IMR-90 (cell line): Measurements from ENCODE around the gene FNTB. TPM values are rescaled to one million over a fixed set of nuclear protein-coding genes. Genes with fewer than 3 reads are reported as not detected.

ENCODE experiments used
- ATAC-seq: fragments of 200-7000 bp; cut with Tn5 transposase; 2 replicates; pipeline ENCODE4 v1.9.1; 2020; ENCODE audit warnings: low read depth, mild to moderate bottlenecking, moderate library complexity
- BruUV-seq: library from RNA; stranded (reverse); fragments of 400-500 nt; replicated peaks from 2 replicates; lab custom pipeline; 2021; lab: Mats Ljungman, UMichigan
- CTCF ChIA-PET: fragments of 300-600 bp; formaldehyde crosslinking; extraction: SDS; loops from one replicate; lab custom pipeline; 2021; ENCODE audit warnings: antibody characterized with exemption; lab: Yijun Ruan, JAX
- POLR2A ChIA-PET: fragments of 300-600 bp; sonication (Branson Sonifier 250); formaldehyde crosslinking; loops from one replicate; lab custom pipeline; 2022; ENCODE audit warnings: antibody characterized with exemption; ENCODE audit not compliant: unreplicated experiment; lab: Charles Lee
- DNase-seq: peaks from one replicate; pipeline ENCODE4 v3.0.0; 2013
- H2AFZ ChIP-seq: replicated peaks from 2 replicates; pipeline ENCODE3; 2013; ENCODE audit warnings: low read length, mild to moderate bottlenecking; ENCODE audit not compliant: poor library complexity
- H2AK5ac ChIP-seq: 2 replicates; pipeline ENCODE4 v1.6.1; 2013; ENCODE audit warnings: low read depth, low read length, inconsistent platforms
- H2AK9ac ChIP-seq: replicated peaks from 2 replicates; pipeline ENCODE3; 2013; ENCODE audit warnings: mild to moderate bottlenecking, low read depth, low read length, moderate library complexity; ENCODE audit not compliant: poor library complexity
- H2BK120ac ChIP-seq: 2 replicates; pipeline ENCODE4 v1.6.1; 2013; ENCODE audit warnings: low read depth, low read length, inconsistent platforms
- H2BK15ac ChIP-seq: 3 replicates; pipeline ENCODE4 v1.6.1; 2013; ENCODE audit warnings: low read depth, low read length, inconsistent platforms
- H2BK20ac ChIP-seq: 2 replicates; pipeline ENCODE4 v1.6.1; 2013; ENCODE audit warnings: low read depth, mild to moderate bottlenecking, inconsistent platforms, low read length, moderate library complexity
- H2BK5ac ChIP-seq: 2 replicates; pipeline ENCODE4 v1.6.1; 2013; ENCODE audit warnings: mild to moderate bottlenecking, low read depth, low read length, inconsistent platforms; ENCODE audit not compliant: poor library complexity, severe bottlenecking
- H3K14ac ChIP-seq: replicated peaks from 2 replicates; pipeline ENCODE4 v1.6.1; 2013; ENCODE audit warnings: low read depth, low read length, inconsistent platforms
- H3K18ac ChIP-seq: 2 replicates; pipeline ENCODE4 v1.6.1; 2013; ENCODE audit warnings: low read depth, low read length, control low read depth
- H3K23ac ChIP-seq: 2 replicates; pipeline ENCODE4 v1.6.1; 2013; ENCODE audit warnings: low read depth, low read length, inconsistent platforms
- H3K27ac ChIP-seq: 2 replicates; pipeline ENCODE4 v1.5.1; 2013; ENCODE audit warnings: mild to moderate bottlenecking, control low read depth, low read length; ENCODE audit not compliant: insufficient read depth
- H3K27me3 ChIP-seq: 2 replicates; pipeline ENCODE4 v1.6.1; 2013; ENCODE audit warnings: low read length; ENCODE audit not compliant: control insufficient read depth, insufficient read depth
- H3K36me3 ChIP-seq: 2 replicates; pipeline ENCODE4 v1.6.1; 2013; ENCODE audit warnings: low read length, mixed read lengths; ENCODE audit not compliant: control insufficient read depth, insufficient read depth
- H3K4ac ChIP-seq: 2 replicates; pipeline ENCODE4 v1.6.1; 2013; ENCODE audit warnings: low read depth, low read length, inconsistent platforms
- H3K4me1 ChIP-seq: 2 replicates; pipeline ENCODE4 v1.6.1; 2013; ENCODE audit warnings: low read length, mixed read lengths; ENCODE audit not compliant: control insufficient read depth, insufficient read depth
- H3K4me2 ChIP-seq: 2 replicates; pipeline ENCODE4 v1.6.1; 2013; ENCODE audit warnings: low read depth, mild to moderate bottlenecking, control low read depth, low read length, moderate library complexity
- H3K4me3 ChIP-seq: 2 replicates; pipeline ENCODE4 v1.5.1; 2013; ENCODE audit warnings: low read depth, mild to moderate bottlenecking, control low read depth, low read length, moderate library complexity; ENCODE audit not compliant: insufficient read depth
- H3K56ac ChIP-seq: 2 replicates; pipeline ENCODE4 v1.6.1; 2013; ENCODE audit warnings: low read length, inconsistent platforms; ENCODE audit not compliant: insufficient read depth; ENCODE audit errors: extremely low read depth
- H3K79me1 ChIP-seq, 2 experiments: 2 replicates each; pipeline ENCODE4 v1.6.1; 2013; ENCODE audit warnings: low read length in 2 of 2, inconsistent platforms in 1 of 2, low read depth in 1 of 2
- H3K9ac ChIP-seq: 2 replicates; pipeline ENCODE4 v1.6.1; 2013; ENCODE audit warnings: low read depth, low read length, control low read depth
- H3K9me1 ChIP-seq: 2 replicates; pipeline ENCODE4 v1.6.1; 2013; ENCODE audit warnings: low read length, inconsistent platforms; ENCODE audit not compliant: insufficient read depth
- H3K9me3 ChIP-seq: 2 replicates; pipeline ENCODE4 v1.6.1; 2013; ENCODE audit warnings: low read length; ENCODE audit not compliant: control insufficient read depth, insufficient read depth
- H4K20me1 ChIP-seq: 2 replicates; pipeline ENCODE4 v1.6.1; 2013; ENCODE audit warnings: low read length, inconsistent platforms; ENCODE audit not compliant: insufficient read depth
- H4K5ac ChIP-seq: 2 replicates; pipeline ENCODE4 v1.6.1; 2013; ENCODE audit warnings: mild to moderate bottlenecking, low read depth, low read length, control low read depth
- H4K8ac ChIP-seq, 2 experiments: 2 replicates each; pipeline ENCODE4 v1.6.1; 2013; ENCODE audit warnings: low read depth in 2 of 2, low read length in 2 of 2, control low read depth in 1 of 2, inconsistent platforms in 1 of 2
- H4K91ac ChIP-seq: 2 replicates; pipeline ENCODE4 v1.6.1; 2013; ENCODE audit warnings: low read depth, low read length, inconsistent platforms; ENCODE audit not compliant: insufficient read depth
- BHLHE40 ChIP-seq: fragments of 150-350 bp; IDR thresholded peaks from 2 replicates; pipeline ENCODE4 v1.6.1; 2016; ENCODE audit warnings: mild to moderate bottlenecking, low read depth, low read length
- CEBPB ChIP-seq: IDR thresholded peaks from 2 replicates; pipeline ENCODE4 v1.6.1; 2012; ENCODE audit warnings: low read depth, low read length, improper control_type of control experiment
- CHD1 ChIP-seq: IDR thresholded peaks from 2 replicates; pipeline ENCODE4 v1.6.1; 2012; ENCODE audit warnings: low read depth, low read length, improper control_type of control experiment
- FOS ChIP-seq: fragments of 150-350 bp; IDR thresholded peaks from 2 replicates; pipeline ENCODE4 v1.6.1; 2016; ENCODE audit warnings: low read depth, low read length
- MAFK ChIP-seq: IDR thresholded peaks from 2 replicates; pipeline ENCODE4 v1.6.1; 2012; ENCODE audit warnings: low read depth, low read length, improper control_type of control experiment
- MAZ ChIP-seq: IDR thresholded peaks from 2 replicates; pipeline ENCODE4 v1.6.1; 2012; ENCODE audit warnings: low read depth, mild to moderate bottlenecking, low read length, improper control_type of control experiment, moderate library complexity, borderline replicate concordance
- MXI1 ChIP-seq: IDR thresholded peaks from 2 replicates; pipeline ENCODE4 v1.6.1; 2012; ENCODE audit warnings: low read depth, mild to moderate bottlenecking, low read length, moderate library complexity, borderline replicate concordance
- NFE2L2 ChIP-seq: fragments of 150-350 bp; IDR thresholded peaks from 2 replicates; pipeline ENCODE4 v1.6.1; 2016; ENCODE audit warnings: low read depth, mild to moderate bottlenecking, low read length
- POLR2A ChIP-seq: IDR thresholded peaks from 2 replicates; pipeline ENCODE4 v1.6.1; 2012; ENCODE audit warnings: mild to moderate bottlenecking, low read depth, low read length
- RAD21 ChIP-seq: IDR thresholded peaks from 2 replicates; pipeline ENCODE4 v1.6.1; 2012; ENCODE audit warnings: low read length, improper control_type of control experiment
- RCOR1 ChIP-seq: IDR thresholded peaks from 2 replicates; pipeline ENCODE4 v1.6.1; 2012; ENCODE audit warnings: mild to moderate bottlenecking, low read length, improper control_type of control experiment; ENCODE audit not compliant: insufficient replicate concordance
- RFX5 ChIP-seq: IDR thresholded peaks from 2 replicates; pipeline ENCODE4 v1.8.0; 2012; ENCODE audit warnings: low read depth, mild to moderate bottlenecking, low read length, moderate library complexity
- SMC3 ChIP-seq: fragments of 150-350 bp; IDR thresholded peaks from 2 replicates; pipeline ENCODE4 v1.6.1; 2016; ENCODE audit warnings: low read depth, mild to moderate bottlenecking, antibody characterized with exemption, low read length, moderate library complexity
- WGBS, 2 experiments: methylation state at CpG; one replicate each; pipeline versions ENCODE4 v1.1.5 to v1.1.7; 2013; ENCODE audit warnings: missing lambda C conversion rate in 2 of 2; ENCODE audit not compliant: insufficient read length in 1 of 2; ENCODE audit errors: extremely low coverage in 2 of 2; 5-methylcytosine and 5-hydroxymethylcytosine counted together
- dilution Hi-C: fragments of 300-500 bp; cut with HindIII; formaldehyde crosslinking; loops from one replicate; pipeline ENCODE4 v1.14.3; 2018; ENCODE audit warnings: low sequenced_read_pairs; ENCODE audit not compliant: unreplicated experiment
- in situ Hi-C: fragments of 300-500 bp; cut with MboI; formaldehyde crosslinking; loops from 3 replicates; pipeline ENCODE4 v1.14.3; 2019; ENCODE audit warnings: low sequenced_read_pairs, inconsistent platforms, mixed read lengths
- intact Hi-C: fragments of 100-400 bp; cut with micrococcal nuclease; formaldehyde crosslinking; loops from 2 replicates; pipeline ENCODE4 v1.10.0; 2022
- polyA plus RNA-seq, 3 experiments: library from polyadenylated mRNA; depleted of rRNA; stranded (reverse); fragments of >200 nt; gene quantifications; 2 replicates each; pipeline ENCODE4 v1.2.3, GENCODE V29; 2012; ENCODE audit warnings: low replicate concordance in 1 of 3
- total RNA-seq: library from RNA; depleted of rRNA; stranded (reverse); fragments of >200 nt; gene quantifications from 2 replicates; pipeline ENCODE4 v1.2.3, GENCODE V29; 2012
- TF ChIP-seq, protein P1 (sequence below): fragments of 150-350 bp; IDR thresholded peaks from 2 replicates; pipeline ENCODE4 v1.6.1; 2016; ENCODE audit warnings: low read depth, mild to moderate bottlenecking, low read length, moderate library complexity, borderline replicate concordance
- TF ChIP-seq, protein P2 (sequence below): conservative IDR thresholded peaks from 2 replicates; pipeline ENCODE4 v1.5.1; 2012; ENCODE audit warnings: mild to moderate bottlenecking, low read depth, low read length, improper control_type of control experiment
- TF ChIP-seq, protein P3 (sequence below): fragments of 150-350 bp; IDR thresholded peaks from 2 replicates; pipeline ENCODE4 v1.6.1; 2017; ENCODE audit warnings: mild to moderate bottlenecking, antibody characterized with exemption, low read length, low read depth

The FNTB gene
- total and polyA plus RNA-seq, 2 of the 4 experiments (the other 2 are of a cell fraction) = 9.9 to 18.5 TPM

DNA sequence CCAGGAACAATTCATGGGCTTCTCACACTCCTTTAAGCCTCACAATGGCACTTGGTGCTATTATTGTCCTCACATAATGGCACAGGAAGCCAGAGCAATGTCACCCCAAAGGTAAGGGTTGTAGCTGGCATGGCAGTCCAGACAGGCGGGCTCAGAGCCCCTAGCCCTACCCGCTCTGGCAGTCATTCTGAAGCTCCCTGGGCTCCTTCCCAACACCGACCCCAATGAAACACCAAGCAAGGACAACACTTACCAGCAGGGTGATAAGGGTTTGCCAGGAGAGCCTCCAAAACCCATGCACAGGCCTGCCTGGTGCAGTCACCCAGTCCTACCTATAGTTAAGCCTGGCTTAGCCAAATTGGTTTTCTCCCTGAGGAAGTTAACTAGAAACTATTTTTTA is 84.8 kb downstream of the FNTB start:
- Histone ChIP-seq H4K20me1 (peaks cover 10% of the 10 kb centered on the region), H3K9me1 (peaks cover 14% of the 10 kb centered on the region), H2BK15ac (no peak overlapping the region), H4K5ac (no peak overlapping the region), H3K18ac (no peak overlapping the region), H3K4ac (no peak overlapping the region), H3K27ac (no peak overlapping the region), H2BK20ac (no peak overlapping the region), H3K79me1 (peaks cover 0 to 31% of the 10 kb centered on the region in 2 experiments; a peak in 3 of 4 replicates), H3K9ac (no peak overlapping the region), H3K14ac (no peak overlapping the region; the same call in 1 of the 2 replicates), H3K56ac (no peak overlapping the region), H4K91ac (no peak overlapping the region), H3K36me3 (peaks cover 30% of the 10 kb centered on the region), H4K8ac (no peak overlapping the region), H3K4me1 (no peaks in the 10 kb centered on the region), H3K23ac (no peak overlapping the region), H2BK5ac (no peak overlapping the region), H3K4me3 (no peak overlapping the region), H3K27me3 (no peaks in the 10 kb centered on the region), H3K9me3 (no peaks in the 10 kb centered on the region), H2BK120ac (no peak overlapping the region), H2AFZ (no peak overlapping the region), H2AK5ac (no peak overlapping the region), H3K4me2 (no peak overlapping the region), H2AK9ac (no peak overlapping the region)
- ChIA-PET POLR2A (no interaction called here), CTCF (no interaction called here)
- DNase-seq = no peak
- WGBS, 2 experiments = no CpG with 5 or more reads among the region's 3 CpGs
- in situ Hi-C loops = no loop called here
- dilution Hi-C loops = no loop called here
- no TSS peak for BruUV-seq
- no peak for ATAC-seq
- TF ChIP-seq FOS (no peak), NFE2L2 (no peak), MAFK (no peak), SMC3 (no peak), MAZ (no peak), POLR2A (no peak), MXI1 (no peak), CHD1 (no peak), CEBPB (no peak), RAD21 (no peak), RFX5 (no peak), RCOR1 (no peak), BHLHE40 (no peak)
- TF ChIP-seq, protein P1, sequence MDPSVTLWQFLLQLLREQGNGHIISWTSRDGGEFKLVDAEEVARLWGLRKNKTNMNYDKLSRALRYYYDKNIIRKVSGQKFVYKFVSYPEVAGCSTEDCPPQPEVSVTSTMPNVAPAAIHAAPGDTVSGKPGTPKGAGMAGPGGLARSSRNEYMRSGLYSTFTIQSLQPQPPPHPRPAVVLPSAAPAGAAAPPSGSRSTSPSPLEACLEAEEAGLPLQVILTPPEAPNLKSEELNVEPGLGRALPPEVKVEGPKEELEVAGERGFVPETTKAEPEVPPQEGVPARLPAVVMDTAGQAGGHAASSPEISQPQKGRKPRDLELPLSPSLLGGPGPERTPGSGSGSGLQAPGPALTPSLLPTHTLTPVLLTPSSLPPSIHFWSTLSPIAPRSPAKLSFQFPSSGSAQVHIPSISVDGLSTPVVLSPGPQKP = no peak
- TF ChIP-seq, protein P2, sequence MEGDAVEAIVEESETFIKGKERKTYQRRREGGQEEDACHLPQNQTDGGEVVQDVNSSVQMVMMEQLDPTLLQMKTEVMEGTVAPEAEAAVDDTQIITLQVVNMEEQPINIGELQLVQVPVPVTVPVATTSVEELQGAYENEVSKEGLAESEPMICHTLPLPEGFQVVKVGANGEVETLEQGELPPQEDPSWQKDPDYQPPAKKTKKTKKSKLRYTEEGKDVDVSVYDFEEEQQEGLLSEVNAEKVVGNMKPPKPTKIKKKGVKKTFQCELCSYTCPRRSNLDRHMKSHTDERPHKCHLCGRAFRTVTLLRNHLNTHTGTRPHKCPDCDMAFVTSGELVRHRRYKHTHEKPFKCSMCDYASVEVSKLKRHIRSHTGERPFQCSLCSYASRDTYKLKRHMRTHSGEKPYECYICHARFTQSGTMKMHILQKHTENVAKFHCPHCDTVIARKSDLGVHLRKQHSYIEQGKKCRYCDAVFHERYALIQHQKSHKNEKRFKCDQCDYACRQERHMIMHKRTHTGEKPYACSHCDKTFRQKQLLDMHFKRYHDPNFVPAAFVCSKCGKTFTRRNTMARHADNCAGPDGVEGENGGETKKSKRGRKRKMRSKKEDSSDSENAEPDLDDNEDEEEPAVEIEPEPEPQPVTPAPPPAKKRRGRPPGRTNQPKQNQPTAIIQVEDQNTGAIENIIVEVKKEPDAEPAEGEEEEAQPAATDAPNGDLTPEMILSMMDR = no peak
- TF ChIP-seq, protein P3, sequence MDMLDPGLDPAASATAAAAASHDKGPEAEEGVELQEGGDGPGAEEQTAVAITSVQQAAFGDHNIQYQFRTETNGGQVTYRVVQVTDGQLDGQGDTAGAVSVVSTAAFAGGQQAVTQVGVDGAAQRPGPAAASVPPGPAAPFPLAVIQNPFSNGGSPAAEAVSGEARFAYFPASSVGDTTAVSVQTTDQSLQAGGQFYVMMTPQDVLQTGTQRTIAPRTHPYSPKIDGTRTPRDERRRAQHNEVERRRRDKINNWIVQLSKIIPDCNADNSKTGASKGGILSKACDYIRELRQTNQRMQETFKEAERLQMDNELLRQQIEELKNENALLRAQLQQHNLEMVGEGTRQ = no peak
- intact Hi-C loops = no loop called here
